ENCODE results near the gene TTC12. TPM values are rescaled to one million over a fixed set of nuclear protein-coding genes. Genes with fewer than 3 reads are reported as not detected.

The TTC12 gene
- polyA plus RNA-seq, 1 donor = 5.9 TPM

DNA sequence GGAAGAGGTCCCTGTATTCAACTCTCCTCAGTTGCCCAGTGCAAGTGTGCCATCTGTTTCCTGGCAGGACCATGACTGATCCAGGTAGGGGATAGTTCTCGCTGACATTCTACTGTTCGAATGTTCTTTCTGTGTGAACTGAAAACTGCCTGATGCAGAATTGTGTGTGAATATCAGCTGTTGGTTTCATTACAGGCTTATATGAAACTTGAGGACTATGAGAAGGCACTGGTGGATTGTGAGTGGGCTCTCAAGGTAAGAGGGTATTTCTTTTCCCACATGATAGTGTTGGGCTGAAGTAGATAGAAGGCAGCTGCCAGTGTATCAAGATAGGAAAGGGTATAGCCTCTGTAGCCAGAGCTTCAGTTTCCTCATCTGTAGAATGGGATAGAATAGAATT is 15.3 kb downstream of the TTC12 start:
- no peak for DNase-seq (ENCODE audit: low read depth)

DNA sequence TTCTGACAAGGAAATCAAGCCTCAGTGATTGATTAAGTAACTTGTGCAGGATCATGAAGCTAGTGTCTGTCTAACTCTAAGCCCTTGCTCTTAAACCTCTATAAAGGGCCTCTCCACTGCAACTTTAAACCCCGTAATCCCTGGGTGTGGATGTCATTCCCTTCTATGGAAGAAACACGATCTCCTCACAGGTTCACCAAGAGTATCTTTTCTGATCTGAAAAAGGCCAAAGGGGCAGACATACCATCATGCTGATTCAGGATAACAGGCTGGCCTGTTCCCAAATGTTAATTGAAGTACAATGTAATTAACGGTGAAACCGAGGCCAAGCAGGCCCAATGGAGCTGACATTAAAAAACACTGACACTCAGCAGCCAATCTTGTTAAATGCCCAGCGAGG is 17.1 kb downstream of the TTC12 start:
- DNase-seq (ENCODE audit: low read depth) = no peak

DNA sequence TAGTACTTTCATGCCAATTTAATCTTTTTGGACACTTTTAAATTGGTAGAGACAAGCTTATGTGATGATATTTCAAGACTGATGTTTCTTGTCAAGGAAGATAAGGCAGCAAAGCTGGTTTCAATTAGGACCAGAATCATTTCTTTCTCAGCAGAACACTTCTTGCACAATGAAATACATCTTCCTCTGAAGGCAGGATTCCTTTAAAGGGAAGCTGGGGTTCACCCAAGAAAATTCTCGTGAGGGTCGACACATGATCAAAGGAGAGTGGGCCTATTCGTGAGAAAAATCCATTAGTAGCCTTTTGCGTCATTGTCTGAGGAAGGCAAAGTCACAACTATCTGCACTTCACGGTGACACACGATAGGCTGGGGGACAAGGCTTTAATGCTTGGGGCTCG is 17.6 kb downstream of the TTC12 start:
- DNase-seq (ENCODE audit: low read depth) = peak; percentile 8

- no peak for DNase-seq (ENCODE audit: low read depth)
Observed at GRCh38 chr11:113332638-113333329, 18.4 kb downstream of the TTC12 start.

DNA sequence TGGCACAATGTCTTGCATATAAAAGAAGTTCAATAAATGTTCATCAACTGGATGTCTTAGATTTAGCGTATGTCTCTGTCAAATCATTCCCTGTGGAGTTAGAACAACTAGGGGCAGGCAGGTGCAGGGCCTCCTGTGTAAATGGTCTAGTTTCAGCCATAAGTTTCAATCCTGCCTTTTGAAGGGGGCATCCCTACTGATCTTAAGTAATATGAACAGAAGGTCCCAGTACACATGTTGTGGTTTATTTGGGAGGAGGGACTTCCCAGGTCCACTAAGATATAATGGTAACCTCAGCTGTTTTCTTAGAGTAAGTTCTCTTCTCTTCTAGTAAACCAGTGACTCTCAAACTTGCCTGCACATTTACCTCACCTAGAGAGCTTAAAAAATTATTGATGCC is 19.8 kb downstream of the TTC12 start:
- no peak for DNase-seq (ENCODE audit: low read depth)

- DNase-seq (ENCODE audit: low read depth) = no peak
Observed at GRCh38 chr11:113338730-113339129, 24.3 kb downstream of the TTC12 start.

DNA sequence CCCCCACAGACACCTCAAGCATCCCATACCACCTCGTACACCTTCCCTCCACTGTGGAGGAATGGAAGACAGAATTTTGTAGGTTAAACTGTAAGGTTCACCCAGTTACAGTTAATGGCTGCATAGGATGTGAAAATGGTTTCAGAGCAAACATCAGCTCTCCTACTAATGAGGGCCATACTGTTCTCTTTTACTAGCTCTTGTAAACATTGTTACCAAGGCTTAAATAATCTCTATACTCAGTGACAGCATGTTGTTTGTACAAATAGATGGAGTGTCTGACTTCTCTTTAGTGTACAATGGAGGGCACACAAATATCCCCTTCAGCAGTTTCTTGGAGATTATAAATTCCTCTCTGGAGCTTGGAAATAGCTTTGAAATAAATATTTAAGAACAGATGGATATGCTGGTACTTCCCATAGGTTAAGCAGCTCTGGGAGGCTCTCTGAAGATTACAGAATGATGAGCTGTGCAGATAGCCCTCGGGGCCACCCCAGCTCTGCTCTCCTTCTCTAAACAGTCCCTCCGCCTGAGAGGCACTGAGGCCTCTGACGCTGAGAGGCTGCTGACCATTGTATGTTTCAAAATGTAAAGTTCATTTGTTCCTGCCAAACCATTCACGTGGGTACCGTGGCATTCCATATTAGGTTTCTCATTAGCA is 25.7 kb downstream of the TTC12 start:
- no peak for DNase-seq (ENCODE audit: low read depth)

- no peak for DNase-seq (ENCODE audit: low read depth)
Observed at GRCh38 chr11:113341388-113342165, 27.2 kb downstream of the TTC12 start.

DNA sequence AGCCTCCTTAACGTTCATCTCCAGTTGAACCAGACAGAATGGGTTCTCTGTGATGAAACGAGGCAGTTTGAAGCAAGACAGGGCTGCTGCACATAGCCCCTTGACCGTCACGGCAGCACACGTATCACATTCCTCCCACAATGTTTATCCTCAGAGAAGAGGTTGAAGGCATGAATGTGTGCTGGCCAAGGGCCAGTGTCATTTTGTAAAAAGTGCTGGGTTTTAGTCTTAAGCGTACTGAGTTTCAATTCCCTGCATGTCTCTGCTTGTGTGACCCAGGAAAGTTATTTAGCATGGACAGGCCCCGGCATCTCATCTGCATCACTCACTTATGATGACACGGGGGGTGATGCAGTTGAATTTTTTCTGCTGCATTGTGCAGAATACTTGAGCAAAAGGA is 31.6 kb downstream of the TTC12 start:
- no peak for DNase-seq (ENCODE audit: low read depth)

GRCh38 chr11:113349528-113349927 is 35.1 kb downstream of the TTC12 start:
- no peak for DNase-seq (ENCODE audit: low read depth)

GRCh38 chr11:113350336-113351067 is 36.1 kb downstream of the TTC12 start:
- no peak for DNase-seq (ENCODE audit: low read depth)

DNA sequence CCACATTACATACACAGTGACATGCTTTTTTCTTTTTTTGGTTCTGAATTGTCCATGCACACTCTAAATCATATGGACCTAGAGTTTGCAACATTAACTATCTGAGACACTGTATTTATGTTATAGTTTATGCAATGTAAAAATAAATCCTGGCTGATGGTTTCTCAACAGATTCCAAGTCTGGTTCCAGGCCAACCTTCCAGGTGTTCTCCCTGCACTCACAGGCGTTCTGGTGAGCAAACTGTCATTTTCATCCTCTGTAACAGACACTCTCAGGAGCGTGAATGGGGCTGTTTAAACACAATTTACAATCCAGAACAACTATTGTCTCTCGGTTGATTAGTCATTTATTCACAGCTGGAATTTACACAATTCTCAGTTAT is 36.7 kb downstream of the TTC12 start:
- DNase-seq (ENCODE audit: low read depth) = no peak

GRCh38 chr11:113351480-113351879 is 37.1 kb downstream of the TTC12 start:
- no peak for DNase-seq (ENCODE audit: low read depth)

- no peak for DNase-seq (ENCODE audit: low read depth)
Observed at GRCh38 chr11:113356203-113356602, 41.8 kb downstream of the TTC12 start.

DNA sequence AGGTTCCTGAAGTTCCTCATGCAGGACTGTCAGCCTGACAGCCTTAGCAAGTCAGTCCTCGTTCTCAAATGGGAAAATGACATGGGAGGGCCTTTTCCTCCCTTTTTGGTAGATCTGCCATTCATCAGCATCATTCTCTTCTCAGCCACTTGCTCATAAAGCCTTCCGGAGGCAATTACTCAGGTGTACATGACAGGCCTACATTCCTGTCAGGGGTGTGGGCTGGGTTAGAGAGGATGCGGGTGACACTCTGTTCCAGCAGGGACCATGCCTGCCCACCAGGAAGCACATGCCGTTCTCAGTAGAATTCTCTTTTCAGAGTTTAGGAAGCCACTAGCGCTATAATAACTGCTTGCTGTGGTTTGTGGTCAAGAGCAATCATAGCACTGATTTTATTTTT is 49.0 kb downstream of the TTC12 start:
- DNase-seq (ENCODE audit: low read depth) = no peak

DNA sequence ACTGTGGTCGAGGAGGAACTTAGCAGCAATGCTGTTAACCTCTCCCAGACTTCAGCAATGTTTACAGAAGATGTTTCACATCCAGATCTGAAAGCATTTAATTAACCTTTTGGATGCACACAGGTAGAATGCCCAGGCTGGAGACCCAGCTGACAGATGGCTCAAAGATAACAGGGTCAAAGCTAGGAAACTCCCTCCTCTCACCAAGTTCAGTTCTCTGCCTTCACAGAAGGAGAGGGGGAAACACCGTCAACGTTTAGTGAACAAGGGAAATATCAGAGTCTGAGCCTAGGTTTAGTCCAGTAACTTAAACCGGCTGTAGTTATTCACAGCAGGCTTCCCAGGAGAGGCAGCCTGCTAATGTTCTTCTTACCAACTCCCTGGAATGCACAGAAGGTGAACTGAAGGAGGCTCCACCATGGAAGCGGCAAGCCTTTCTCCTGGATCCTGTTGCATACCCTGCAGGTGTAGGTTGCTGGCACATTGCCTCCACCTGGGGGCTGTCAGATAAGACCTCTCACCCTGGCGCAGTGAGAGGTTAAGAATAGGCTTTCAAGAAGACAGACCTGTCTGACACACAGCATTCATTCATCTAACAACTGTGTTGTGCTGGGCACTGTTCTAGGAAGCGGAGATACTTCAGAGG is 49.7 kb downstream of the TTC12 start:
- DNase-seq (ENCODE audit: low read depth) = no peak

DNA sequence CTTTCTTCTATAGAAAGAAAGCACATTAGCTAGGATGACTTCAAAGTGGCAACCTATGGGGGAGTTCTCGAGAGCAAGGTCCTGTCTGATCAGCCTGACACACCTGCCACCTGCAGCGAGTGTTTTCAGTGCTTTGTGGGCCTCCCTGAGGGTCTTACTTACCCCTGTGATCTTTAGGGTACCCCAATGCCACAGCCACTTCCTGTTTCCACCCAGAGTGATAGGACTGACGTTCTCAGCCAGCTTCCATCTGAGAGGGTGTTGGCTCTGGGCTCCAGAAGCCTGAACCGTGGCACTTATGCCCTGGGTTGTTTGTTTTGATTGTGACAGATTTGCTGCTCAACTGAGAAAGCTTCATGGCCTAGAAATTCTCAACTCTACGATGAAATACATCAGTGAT is 51.5 kb downstream of the TTC12 start:
- no peak for DNase-seq (ENCODE audit: low read depth)

DNA sequence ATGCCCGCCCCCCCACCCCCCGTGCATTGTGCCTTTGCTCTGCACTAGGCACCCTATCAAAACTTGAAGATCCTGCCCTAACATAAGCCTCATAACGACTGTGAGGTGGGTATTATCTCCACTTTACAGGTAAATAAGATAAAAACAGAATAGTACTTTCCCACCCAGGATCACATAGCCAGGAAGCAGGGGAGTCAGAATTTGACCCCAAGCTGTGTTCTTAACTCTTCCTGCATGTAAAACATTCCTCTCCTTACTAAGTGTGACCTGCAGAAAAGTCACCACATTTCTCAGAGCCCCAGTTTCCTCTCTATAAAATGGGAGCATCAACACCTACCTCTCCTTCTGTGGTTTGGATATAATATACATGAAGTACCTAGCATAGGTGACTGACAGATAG is 55.0 kb downstream of the TTC12 start:
- no peak for DNase-seq (ENCODE audit: low read depth)

DNA sequence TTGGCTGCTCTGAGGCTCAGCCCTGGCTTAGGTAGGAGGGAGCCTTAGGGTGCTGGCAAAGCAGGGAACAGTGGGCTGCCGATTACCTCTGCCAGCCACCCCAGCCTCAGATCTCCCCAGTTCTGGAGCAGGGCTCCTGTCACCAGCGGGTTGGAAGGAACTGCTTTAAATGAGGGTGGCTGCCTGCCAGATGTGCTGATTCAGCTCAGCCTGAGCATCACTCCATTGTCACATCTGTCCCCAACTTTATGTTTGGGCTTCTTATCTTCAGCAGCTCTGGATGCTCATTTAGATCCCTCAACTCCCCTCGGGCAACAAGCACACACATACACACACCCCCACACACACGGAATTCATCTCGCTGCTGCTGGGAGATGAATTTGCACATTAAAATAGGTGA is 56.3 kb downstream of the TTC12 start:
- DNase-seq (ENCODE audit: low read depth) = no peak

- no peak for DNase-seq (ENCODE audit: low read depth)
Observed at GRCh38 chr11:113372309-113372708, 57.9 kb downstream of the TTC12 start.

DNA sequence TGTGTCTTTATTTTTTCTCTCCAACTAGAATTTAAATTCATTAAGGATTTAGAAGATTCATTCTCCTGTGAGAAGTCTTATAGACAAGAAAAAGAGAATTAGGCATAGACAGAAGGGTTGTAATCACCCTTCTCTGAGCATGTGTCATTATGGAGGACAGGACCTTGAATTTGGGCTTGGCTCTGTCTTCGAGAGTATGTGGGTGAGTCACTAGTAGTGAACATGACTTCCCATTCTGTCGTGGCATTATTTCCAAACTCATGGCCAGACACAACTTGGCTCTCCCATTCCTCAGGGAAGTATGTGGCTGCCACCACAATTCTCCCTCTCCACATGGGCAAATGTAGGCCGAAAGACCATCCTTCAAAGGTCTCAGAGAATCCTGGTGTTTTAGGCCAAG is 58.9 kb downstream of the TTC12 start:
- no peak for DNase-seq (ENCODE audit: low read depth)
